ENCODE results near the gene C9orf152. TPM values are rescaled to one million over a fixed set of nuclear protein-coding genes. Genes with fewer than 3 reads are reported as not detected.

The C9orf152 gene
- total and polyA plus RNA-seq, 9 of the 15 experiments (the other 6 are each of a cell fraction or from before 2014, with no cell fraction given): not detected

- H3K4me1 ChIP-seq (replicated peaks in 1 of 2; ENCODE audit: control insufficient read depth in 2 of 2, insufficient read depth in 2 of 2, low read length in 2 of 2): no peaks in the 10 kb centered on the region; a peak in 1 of 5 replicates
Measured at GRCh38 chr9:110202232-110202631, 5.7 kb downstream of the C9orf152 start.

More at GRCh38 chr9:110202232-110202631, 5.7 kb downstream of the C9orf152 start:
- ATAC-seq (no peak), DNase-seq (ENCODE audit: extremely low read depth in 1 of 4, low spot score in 3 of 4) (no peak), FAIRE-seq (no peak)
- Histone ChIP-seq H3K27me3 (ENCODE audit: control insufficient read depth in 2 of 2, insufficient read depth in 2 of 2, low read length in 2 of 2) (peaks cover 6 to 29% of the 10 kb centered on the region in 2 experiments; a peak in 3 of 5 replicates), H3K9me1 (ENCODE audit: control insufficient read depth, insufficient read depth, low read length) (no peaks in the 10 kb centered on the region), H3K79me2 (ENCODE audit: control insufficient read depth, insufficient read depth, low read length) (no peaks in the 10 kb centered on the region), H3K4me2 (ENCODE audit: insufficient read depth, low read length) (no peak overlapping the region), H4K20me1 (replicated peaks; ENCODE audit: control insufficient read depth, insufficient read depth, low read length) (0 out of 2 replicates have a peak, but pooled peaks cover 2% of the 10 kb centered on the region), H3K9ac (ENCODE audit: insufficient read depth in 1 of 2, low read depth in 2 of 2, low read length in 2 of 2) (no peak overlapping the region), H2AFZ (ENCODE audit: low read depth, low read length) (no peak overlapping the region), H3K4me3 (no peak overlapping the region), H3K36me3 (ENCODE audit: control insufficient read depth, insufficient read depth, low read length) (no peaks in the 10 kb centered on the region), H3K9me3 (replicated peaks; ENCODE audit: control insufficient read depth, insufficient read depth, low read depth, low read length) (no peaks in the 10 kb centered on the region), H3K27ac (ENCODE audit: extremely low read depth, low read depth, low read length) (no peak overlapping the region)
- CTCF ChIA-PET (ENCODE audit: low intra/inter-chr PET ratio): no interaction called here
- intact Hi-C loops (cut with micrococcal nuclease): no loop called here
- TF ChIP-seq BRCA1 (IDR thresholded peaks at IDR 0.05) (no peak), BRCA1 (CRISPR knock-in tag; IDR thresholded peaks at IDR 0.05) (no peak), U2AF1 (optimal IDR thresholded peaks at IDR 0.05; ENCODE audit: low read depth, low read length) (no peak), MED1 (CRISPR knock-in tag; IDR thresholded peaks at IDR 0.05; ENCODE audit: borderline replicate concordance) (no peak), NELFE (IDR thresholded peaks at IDR 0.05; ENCODE audit: insufficient read depth, insufficient read length) (no peak), RBM39 (optimal IDR thresholded peaks at IDR 0.05; ENCODE audit: low read depth, low read length) (no peak), SREBF2 (CRISPR knock-in tag; IDR thresholded peaks at IDR 0.05) (no peak), ZNF277 (CRISPR knock-in tag; IDR thresholded peaks at IDR 0.05; ENCODE audit: borderline replicate concordance) (no peak), CHCHD3 (CRISPR knock-in tag; IDR thresholded peaks at IDR 0.05) (no peak), ZFP30 (CRISPR knock-in tag; IDR thresholded peaks at IDR 0.05; ENCODE audit: borderline replicate concordance) (no peak), EP300 (IDR thresholded peaks at IDR 0.05; ENCODE audit: low read length) (no peak)
- TF ChIP-seq, protein P1, sequence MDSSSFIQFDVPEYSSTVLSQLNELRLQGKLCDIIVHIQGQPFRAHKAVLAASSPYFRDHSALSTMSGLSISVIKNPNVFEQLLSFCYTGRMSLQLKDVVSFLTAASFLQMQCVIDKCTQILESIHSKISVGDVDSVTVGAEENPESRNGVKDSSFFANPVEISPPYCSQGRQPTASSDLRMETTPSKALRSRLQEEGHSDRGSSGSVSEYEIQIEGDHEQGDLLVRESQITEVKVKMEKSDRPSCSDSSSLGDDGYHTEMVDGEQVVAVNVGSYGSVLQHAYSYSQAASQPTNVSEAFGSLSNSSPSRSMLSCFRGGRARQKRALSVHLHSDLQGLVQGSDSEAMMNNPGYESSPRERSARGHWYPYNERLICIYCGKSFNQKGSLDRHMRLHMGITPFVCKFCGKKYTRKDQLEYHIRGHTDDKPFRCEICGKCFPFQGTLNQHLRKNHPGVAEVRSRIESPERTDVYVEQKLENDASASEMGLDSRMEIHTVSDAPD (CRISPR knock-in tag; IDR thresholded peaks at IDR 0.05): no peak
- 1% methylated on average over 6 of the region's 6 CpGs for WGBS (ENCODE audit: insufficient coverage, low coverage, missing lambda C conversion rate)
- POLR2A ChIA-PET: no interaction called here
- BruUV-seq (replicated peaks): no TSS peak
- in situ Hi-C loops (cut with MboI): no loop called here

Data from K562 (cell line).